ENCODE data around the gene PAGR1.
"Not testable (repeated sequence)": the region's sequence is repeated elsewhere in the genome, so short reads cannot be mapped to it uniquely, and the experiment has no call there.

Gene PAGR1

DNA sequence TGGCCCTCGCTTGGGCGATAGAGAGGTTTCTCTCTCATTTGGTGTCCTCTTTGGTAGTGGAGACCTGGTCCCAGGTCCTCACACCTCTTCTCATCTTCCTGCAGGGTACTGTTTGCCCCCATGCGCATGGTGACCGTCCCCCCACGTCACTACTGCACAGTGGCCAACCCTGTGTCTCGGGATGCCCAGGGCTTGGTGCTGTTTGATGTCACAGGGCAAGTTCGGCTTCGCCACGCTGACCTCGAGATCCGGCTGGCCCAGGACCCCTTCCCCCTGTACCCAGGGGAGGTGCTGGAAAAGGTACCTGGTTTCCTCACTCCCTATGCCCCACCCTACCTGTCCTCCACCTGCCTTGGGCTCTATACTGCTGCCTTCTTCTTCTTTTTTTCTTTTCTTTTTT is 14.8 kb downstream of the PAGR1 start:
- H3K79me2 ChIP-seq (ENCODE audit: insufficient read depth, low read depth): no peaks in the 10 kb centered on the region

GRCh38 chr16:29831490-29831889 is 15.5 kb downstream of the PAGR1 start:
- H3K4me3 ChIP-seq (IDR thresholded peaks at IDR 0.05; ENCODE audit: insufficient read depth, low read depth, low read length): no peak overlapping the region
- no peak overlapping the region for H2AFZ ChIP-seq (ENCODE audit: low read depth)
- H3K9ac ChIP-seq: no peak overlapping the region
- no peaks in the 10 kb centered on the region for H3K36me3 ChIP-seq (ENCODE audit: insufficient read depth)
- H3K79me2 ChIP-seq (ENCODE audit: insufficient read depth, low read depth): no peaks in the 10 kb centered on the region
- no peak overlapping the region for H3K27ac ChIP-seq
- TF ChIP-seq, protein P1, sequence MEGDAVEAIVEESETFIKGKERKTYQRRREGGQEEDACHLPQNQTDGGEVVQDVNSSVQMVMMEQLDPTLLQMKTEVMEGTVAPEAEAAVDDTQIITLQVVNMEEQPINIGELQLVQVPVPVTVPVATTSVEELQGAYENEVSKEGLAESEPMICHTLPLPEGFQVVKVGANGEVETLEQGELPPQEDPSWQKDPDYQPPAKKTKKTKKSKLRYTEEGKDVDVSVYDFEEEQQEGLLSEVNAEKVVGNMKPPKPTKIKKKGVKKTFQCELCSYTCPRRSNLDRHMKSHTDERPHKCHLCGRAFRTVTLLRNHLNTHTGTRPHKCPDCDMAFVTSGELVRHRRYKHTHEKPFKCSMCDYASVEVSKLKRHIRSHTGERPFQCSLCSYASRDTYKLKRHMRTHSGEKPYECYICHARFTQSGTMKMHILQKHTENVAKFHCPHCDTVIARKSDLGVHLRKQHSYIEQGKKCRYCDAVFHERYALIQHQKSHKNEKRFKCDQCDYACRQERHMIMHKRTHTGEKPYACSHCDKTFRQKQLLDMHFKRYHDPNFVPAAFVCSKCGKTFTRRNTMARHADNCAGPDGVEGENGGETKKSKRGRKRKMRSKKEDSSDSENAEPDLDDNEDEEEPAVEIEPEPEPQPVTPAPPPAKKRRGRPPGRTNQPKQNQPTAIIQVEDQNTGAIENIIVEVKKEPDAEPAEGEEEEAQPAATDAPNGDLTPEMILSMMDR (conservative IDR thresholded peaks at IDR 0.05; ENCODE audit: low read depth, low read length): no peak
- H3K4me2 ChIP-seq: no peak overlapping the region
- no peaks in the 10 kb centered on the region for H3K27me3 ChIP-seq (ENCODE audit: insufficient read depth, low read depth)
- no peaks in the 10 kb centered on the region for H4K20me1 ChIP-seq (ENCODE audit: insufficient read depth)
- no peaks in the 10 kb centered on the region for H3K4me1 ChIP-seq (ENCODE audit: low read depth, poor library complexity, severe bottlenecking)

More for the DNA sequence above, 14.8 kb downstream of the PAGR1 start:
- Histone ChIP-seq H3K4me3 (IDR thresholded peaks at IDR 0.05; ENCODE audit: insufficient read depth, low read depth, low read length) (no peak overlapping the region), H3K36me3 (ENCODE audit: insufficient read depth) (no peaks in the 10 kb centered on the region), H3K27ac (no peak overlapping the region), H4K20me1 (ENCODE audit: insufficient read depth) (no peaks in the 10 kb centered on the region), H3K4me2 (no peak overlapping the region), H3K9ac (no peak overlapping the region), H2AFZ (ENCODE audit: low read depth) (no peak overlapping the region), H3K4me1 (ENCODE audit: low read depth, poor library complexity, severe bottlenecking) (peaks cover 3% of the 10 kb centered on the region), H3K27me3 (ENCODE audit: insufficient read depth, low read depth) (no peaks in the 10 kb centered on the region)
- TF ChIP-seq, protein P1 (conservative IDR thresholded peaks at IDR 0.05; ENCODE audit: low read depth, low read length): no peak

GRCh38 chr16:29833219-29833618 is 17.3 kb downstream of the PAGR1 start:
- not testable (repeated sequence) for H3K27me3 ChIP-seq (ENCODE audit: insufficient read depth, low read depth); H4K20me1 ChIP-seq (ENCODE audit: insufficient read depth); H3K4me3 ChIP-seq (IDR thresholded peaks at IDR 0.05; ENCODE audit: insufficient read depth, low read depth, low read length); H3K27ac ChIP-seq; H2AFZ ChIP-seq (ENCODE audit: low read depth); H3K4me2 ChIP-seq; H3K4me1 ChIP-seq (ENCODE audit: low read depth, poor library complexity, severe bottlenecking); H3K79me2 ChIP-seq (ENCODE audit: insufficient read depth, low read depth); H3K36me3 ChIP-seq (ENCODE audit: insufficient read depth); H3K9ac ChIP-seq

DNA sequence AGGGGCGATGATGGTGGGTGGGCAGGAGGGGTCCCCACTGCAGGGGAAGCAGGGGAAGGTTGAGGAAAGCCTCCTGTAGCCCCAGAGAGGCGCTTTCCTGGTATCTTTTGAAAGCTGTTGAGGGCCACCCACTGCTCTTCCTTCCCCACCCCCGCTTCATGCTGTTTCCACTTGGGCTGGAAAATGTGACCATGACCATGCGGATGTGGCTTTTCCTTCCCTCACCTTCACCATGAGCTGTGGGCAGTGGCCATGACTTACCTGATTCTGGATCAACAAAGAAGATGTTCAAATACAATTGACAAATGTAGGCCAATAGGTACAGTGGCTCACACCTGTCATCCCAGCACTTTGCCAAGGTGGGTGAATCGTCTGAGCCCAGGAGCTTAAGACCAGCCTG is 18.1 kb downstream of the PAGR1 start:
- no peaks in the 10 kb centered on the region for H4K20me1 ChIP-seq (ENCODE audit: insufficient read depth)
- TF ChIP-seq, protein P1 (conservative IDR thresholded peaks at IDR 0.05; ENCODE audit: low read depth, low read length): no peak
- H3K4me1 ChIP-seq (ENCODE audit: low read depth, poor library complexity, severe bottlenecking): no peaks in the 10 kb centered on the region
- no peak overlapping the region for H3K27ac ChIP-seq
- H3K4me3 ChIP-seq (IDR thresholded peaks at IDR 0.05; ENCODE audit: insufficient read depth, low read depth, low read length): no peak overlapping the region
- no peaks in the 10 kb centered on the region for H3K79me2 ChIP-seq (ENCODE audit: insufficient read depth, low read depth)
- H2AFZ ChIP-seq (ENCODE audit: low read depth): no peak overlapping the region
- no peaks in the 10 kb centered on the region for H3K36me3 ChIP-seq (ENCODE audit: insufficient read depth)
- no peak overlapping the region for H3K9ac ChIP-seq
- no peak overlapping the region for H3K4me2 ChIP-seq
- H3K27me3 ChIP-seq (ENCODE audit: insufficient read depth, low read depth): no peaks in the 10 kb centered on the region

DNA sequence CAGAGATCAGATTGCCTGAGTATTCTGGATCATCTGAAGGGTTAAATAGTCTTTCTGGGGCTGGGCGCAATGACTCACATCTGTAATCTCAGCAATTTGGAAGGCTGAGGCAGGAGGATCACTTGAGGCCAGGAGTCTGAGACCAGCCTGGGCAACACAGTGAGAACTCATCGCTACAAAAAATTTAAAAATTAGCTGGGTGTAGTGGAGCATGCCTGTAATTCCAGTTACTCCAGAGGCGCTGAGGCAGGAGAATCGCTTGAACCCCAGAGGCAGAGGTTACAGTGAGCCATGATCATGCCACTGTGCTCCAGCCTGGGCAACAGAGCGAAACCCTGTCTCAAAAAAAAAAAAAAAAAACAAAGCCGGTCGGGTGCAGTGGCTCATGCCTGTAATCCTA is 20.0 kb downstream of the PAGR1 start:
- Histone ChIP-seq H2AFZ (ENCODE audit: low read depth) (no peak overlapping the region), H3K27ac (no peak overlapping the region), H3K27me3 (ENCODE audit: insufficient read depth, low read depth) (no peaks in the 10 kb centered on the region), H3K9ac (no peak overlapping the region), H3K4me1 (ENCODE audit: low read depth, poor library complexity, severe bottlenecking) (no peaks in the 10 kb centered on the region), H3K79me2 (ENCODE audit: insufficient read depth, low read depth) (no peaks in the 10 kb centered on the region), H4K20me1 (ENCODE audit: insufficient read depth) (no peaks in the 10 kb centered on the region), H3K4me3 (IDR thresholded peaks at IDR 0.05; ENCODE audit: insufficient read depth, low read depth, low read length) (no peak overlapping the region), H3K4me2 (no peak overlapping the region), H3K36me3 (ENCODE audit: insufficient read depth) (no peaks in the 10 kb centered on the region)
- TF ChIP-seq, protein P1 (conservative IDR thresholded peaks at IDR 0.05; ENCODE audit: low read depth, low read length): no peak
